ENCODE results near the gene FOXN3. TPM values are rescaled to one million over a fixed set of nuclear protein-coding genes. Genes with fewer than 3 reads are reported as not detected.

Gene FOXN3
- total and polyA plus RNA-seq, 2 experiments from 2014 or later = 98.9 to 167 TPM

- Mint-ChIP-seq H3K9me3 (peaks cover 3% of the 10 kb centered on the region; the same call in 1 of the 3 replicates), H3K36me3 (ENCODE audit: low read depth) (peaks cover 60% of the 10 kb centered on the region), H3K27ac (no peak overlapping the region), H3K4me1 (peaks cover 21% of the 10 kb centered on the region), H3K4me3 (no peak overlapping the region), H3K27me3 (ENCODE audit: insufficient read depth, low read depth, poor library complexity) (peaks cover 22% of the 10 kb centered on the region)
- H3K36me3 ChIP-seq (ENCODE audit: insufficient read depth) = peaks cover 4% of the 10 kb centered on the region; the same call in 1 of the 2 replicates
- no peaks in the 10 kb centered on the region for H3K4me1 ChIP-seq (ENCODE audit: insufficient read depth)
- H3F3A ChIP-seq (replicated peaks; ENCODE audit: low read depth) = no peaks in the 10 kb centered on the region
- ATAC-seq (no peak), DNase-seq (ENCODE audit: low spot score) (no peak)
- H3K4me3 ChIP-seq = no peak overlapping the region
- H3K27me3 ChIP-seq (ENCODE audit: insufficient read depth) = no peaks in the 10 kb centered on the region
- TF ChIP-seq, protein P1, sequence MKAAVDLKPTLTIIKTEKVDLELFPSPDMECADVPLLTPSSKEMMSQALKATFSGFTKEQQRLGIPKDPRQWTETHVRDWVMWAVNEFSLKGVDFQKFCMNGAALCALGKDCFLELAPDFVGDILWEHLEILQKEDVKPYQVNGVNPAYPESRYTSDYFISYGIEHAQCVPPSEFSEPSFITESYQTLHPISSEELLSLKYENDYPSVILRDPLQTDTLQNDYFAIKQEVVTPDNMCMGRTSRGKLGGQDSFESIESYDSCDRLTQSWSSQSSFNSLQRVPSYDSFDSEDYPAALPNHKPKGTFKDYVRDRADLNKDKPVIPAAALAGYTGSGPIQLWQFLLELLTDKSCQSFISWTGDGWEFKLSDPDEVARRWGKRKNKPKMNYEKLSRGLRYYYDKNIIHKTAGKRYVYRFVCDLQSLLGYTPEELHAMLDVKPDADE (IDR thresholded peaks at IDR 0.05) = no peak
- TF ChIP-seq POLR2AphosphoS5 (IDR thresholded peaks at IDR 0.05; ENCODE audit: low read depth) (no peak), CTCF (conservative IDR thresholded peaks at IDR 0.05; ENCODE audit: low read depth in 2 of 2) (no peak), CREB1 (CRISPR knock-in tag; IDR thresholded peaks at IDR 0.05; ENCODE audit: low read depth) (no peak), EZH2 (IDR thresholded peaks at IDR 0.05; ENCODE audit: low read depth, unreplicated experiment) (no peak), EZH2phosphoT487 (IDR thresholded peaks at IDR 0.05; ENCODE audit: unreplicated experiment) (no peak), NANOG (IDR thresholded peaks at IDR 0.05; ENCODE audit: borderline replicate concordance) (no peak), ZNF114 (CRISPR knock-in tag; IDR thresholded peaks at IDR 0.05) (no peak), ZNF331 (CRISPR knock-in tag; IDR thresholded peaks at IDR 0.05; ENCODE audit: low read depth) (no peak), JUNB (IDR thresholded peaks at IDR 0.05; ENCODE audit: unreplicated experiment) (no peak), STAT1 (IDR thresholded peaks at IDR 0.05; ENCODE audit: unreplicated experiment) (no peak)
- TF ChIP-seq, protein P2, sequence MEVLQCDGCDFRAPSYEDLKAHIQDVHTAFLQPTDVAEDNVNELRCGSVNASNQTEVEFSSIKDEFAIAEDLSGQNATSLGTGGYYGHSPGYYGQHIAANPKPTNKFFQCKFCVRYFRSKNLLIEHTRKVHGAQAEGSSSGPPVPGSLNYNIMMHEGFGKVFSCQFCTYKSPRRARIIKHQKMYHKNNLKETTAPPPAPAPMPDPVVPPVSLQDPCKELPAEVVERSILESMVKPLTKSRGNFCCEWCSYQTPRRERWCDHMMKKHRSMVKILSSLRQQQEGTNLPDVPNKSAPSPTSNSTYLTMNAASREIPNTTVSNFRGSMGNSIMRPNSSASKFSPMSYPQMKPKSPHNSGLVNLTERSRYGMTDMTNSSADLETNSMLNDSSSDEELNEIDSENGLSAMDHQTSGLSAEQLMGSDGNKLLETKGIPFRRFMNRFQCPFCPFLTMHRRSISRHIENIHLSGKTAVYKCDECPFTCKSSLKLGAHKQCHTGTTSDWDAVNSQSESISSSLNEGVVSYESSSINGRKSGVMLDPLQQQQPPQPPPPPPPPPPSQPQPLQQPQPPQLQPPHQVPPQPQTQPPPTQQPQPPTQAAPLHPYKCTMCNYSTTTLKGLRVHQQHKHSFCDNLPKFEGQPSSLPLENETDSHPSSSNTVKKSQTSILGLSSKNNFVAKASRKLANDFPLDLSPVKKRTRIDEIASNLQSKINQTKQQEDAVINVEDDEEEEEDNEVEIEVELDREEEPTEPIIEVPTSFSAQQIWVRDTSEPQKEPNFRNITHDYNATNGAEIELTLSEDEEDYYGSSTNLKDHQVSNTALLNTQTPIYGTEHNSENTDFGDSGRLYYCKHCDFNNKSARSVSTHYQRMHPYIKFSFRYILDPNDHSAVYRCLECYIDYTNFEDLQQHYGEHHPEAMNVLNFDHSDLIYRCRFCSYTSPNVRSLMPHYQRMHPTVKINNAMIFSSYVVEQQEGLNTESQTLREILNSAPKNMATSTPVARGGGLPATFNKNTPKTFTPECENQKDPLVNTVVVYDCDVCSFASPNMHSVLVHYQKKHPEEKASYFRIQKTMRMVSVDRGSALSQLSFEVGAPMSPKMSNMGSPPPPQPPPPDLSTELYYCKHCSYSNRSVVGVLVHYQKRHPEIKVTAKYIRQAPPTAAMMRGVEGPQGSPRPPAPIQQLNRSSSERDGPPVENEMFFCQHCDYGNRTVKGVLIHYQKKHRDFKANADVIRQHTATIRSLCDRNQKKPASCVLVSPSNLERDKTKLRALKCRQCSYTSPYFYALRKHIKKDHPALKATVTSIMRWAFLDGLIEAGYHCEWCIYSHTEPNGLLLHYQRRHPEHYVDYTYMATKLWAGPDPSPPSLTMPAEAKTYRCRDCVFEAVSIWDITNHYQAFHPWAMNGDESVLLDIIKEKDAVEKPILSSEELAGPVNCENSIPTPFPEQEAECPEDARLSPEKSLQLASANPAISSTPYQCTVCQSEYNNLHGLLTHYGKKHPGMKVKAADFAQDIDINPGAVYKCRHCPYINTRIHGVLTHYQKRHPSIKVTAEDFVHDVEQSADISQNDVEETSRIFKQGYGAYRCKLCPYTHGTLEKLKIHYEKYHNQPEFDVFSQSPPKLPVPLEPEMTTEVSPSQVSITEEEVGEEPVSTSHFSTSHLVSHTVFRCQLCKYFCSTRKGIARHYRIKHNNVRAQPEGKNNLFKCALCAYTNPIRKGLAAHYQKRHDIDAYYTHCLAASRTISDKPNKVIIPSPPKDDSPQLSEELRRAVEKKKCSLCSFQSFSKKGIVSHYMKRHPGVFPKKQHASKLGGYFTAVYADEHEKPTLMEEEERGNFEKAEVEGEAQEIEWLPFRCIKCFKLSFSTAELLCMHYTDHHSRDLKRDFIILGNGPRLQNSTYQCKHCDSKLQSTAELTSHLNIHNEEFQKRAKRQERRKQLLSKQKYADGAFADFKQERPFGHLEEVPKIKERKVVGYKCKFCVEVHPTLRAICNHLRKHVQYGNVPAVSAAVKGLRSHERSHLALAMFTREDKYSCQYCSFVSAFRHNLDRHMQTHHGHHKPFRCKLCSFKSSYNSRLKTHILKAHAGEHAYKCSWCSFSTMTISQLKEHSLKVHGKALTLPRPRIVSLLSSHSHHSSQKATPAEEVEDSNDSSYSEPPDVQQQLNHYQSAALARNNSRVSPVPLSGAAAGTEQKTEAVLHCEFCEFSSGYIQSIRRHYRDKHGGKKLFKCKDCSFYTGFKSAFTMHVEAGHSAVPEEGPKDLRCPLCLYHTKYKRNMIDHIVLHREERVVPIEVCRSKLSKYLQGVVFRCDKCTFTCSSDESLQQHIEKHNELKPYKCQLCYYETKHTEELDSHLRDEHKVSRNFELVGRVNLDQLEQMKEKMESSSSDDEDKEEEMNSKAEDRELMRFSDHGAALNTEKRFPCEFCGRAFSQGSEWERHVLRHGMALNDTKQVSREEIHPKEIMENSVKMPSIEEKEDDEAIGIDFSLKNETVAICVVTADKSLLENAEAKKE (CRISPR knock-in tag; IDR thresholded peaks at IDR 0.05) = no peak
- TF ChIP-seq, protein P3, sequence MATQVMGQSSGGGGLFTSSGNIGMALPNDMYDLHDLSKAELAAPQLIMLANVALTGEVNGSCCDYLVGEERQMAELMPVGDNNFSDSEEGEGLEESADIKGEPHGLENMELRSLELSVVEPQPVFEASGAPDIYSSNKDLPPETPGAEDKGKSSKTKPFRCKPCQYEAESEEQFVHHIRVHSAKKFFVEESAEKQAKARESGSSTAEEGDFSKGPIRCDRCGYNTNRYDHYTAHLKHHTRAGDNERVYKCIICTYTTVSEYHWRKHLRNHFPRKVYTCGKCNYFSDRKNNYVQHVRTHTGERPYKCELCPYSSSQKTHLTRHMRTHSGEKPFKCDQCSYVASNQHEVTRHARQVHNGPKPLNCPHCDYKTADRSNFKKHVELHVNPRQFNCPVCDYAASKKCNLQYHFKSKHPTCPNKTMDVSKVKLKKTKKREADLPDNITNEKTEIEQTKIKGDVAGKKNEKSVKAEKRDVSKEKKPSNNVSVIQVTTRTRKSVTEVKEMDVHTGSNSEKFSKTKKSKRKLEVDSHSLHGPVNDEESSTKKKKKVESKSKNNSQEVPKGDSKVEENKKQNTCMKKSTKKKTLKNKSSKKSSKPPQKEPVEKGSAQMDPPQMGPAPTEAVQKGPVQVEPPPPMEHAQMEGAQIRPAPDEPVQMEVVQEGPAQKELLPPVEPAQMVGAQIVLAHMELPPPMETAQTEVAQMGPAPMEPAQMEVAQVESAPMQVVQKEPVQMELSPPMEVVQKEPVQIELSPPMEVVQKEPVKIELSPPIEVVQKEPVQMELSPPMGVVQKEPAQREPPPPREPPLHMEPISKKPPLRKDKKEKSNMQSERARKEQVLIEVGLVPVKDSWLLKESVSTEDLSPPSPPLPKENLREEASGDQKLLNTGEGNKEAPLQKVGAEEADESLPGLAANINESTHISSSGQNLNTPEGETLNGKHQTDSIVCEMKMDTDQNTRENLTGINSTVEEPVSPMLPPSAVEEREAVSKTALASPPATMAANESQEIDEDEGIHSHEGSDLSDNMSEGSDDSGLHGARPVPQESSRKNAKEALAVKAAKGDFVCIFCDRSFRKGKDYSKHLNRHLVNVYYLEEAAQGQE (IDR thresholded peaks at IDR 0.05; ENCODE audit: unreplicated experiment) = no peak
- no peaks in the 10 kb centered on the region for H3K9me2 ChIP-seq (ENCODE audit: insufficient read depth)
- H4K20me1 ChIP-seq (replicated peaks; ENCODE audit: insufficient read depth) = peaks cover 16% of the 10 kb centered on the region
- H3K27ac ChIP-seq (ENCODE audit: low read depth) = no peak overlapping the region
- peaks cover 18% of the 10 kb centered on the region for H3K79me2 ChIP-seq (replicated peaks; ENCODE audit: insufficient read depth)
- no peak overlapping the region for H3K4me2 ChIP-seq
- H2AFZ ChIP-seq = no peak overlapping the region
Measured at GRCh38 chr14:89166633-89167032, 250.4 kb downstream of the FOXN3 start.

Measured in GM23338 (cell line).